Measurements from ENCODE around the gene NKG7.

NKG7 gene

GRCh38 chr19:51391073-51391611 lies 18.7 kb upstream of the NKG7 start:
- H3K27me3 ChIP-seq, result no peaks in the 10 kb centered on the region
- no peaks in the 10 kb centered on the region for H3K9me3 ChIP-seq
- no peak for DNase-seq
- H3K4me3 ChIP-seq (ENCODE audit: low read depth, low read length), result no peak overlapping the region
- H3K4me1 ChIP-seq, result no peaks in the 10 kb centered on the region
- H3K36me3 ChIP-seq, result no peaks in the 10 kb centered on the region
- TF ChIP-seq CTCF (IDR thresholded peaks at IDR 0.05; ENCODE audit: low read depth, low read length), result no peak

GRCh38 chr19:51389143-51389542 lies 16.7 kb upstream of the NKG7 start:
- H3K4me1 ChIP-seq, result no peaks in the 10 kb centered on the region

GRCh38 chr19:51387924-51388389 lies 15.5 kb upstream of the NKG7 start, which contains the start of gene LIM2:
TSS of gene LIM2 (minus strand) at chr19:51387974. CDS start at chr19:51387443, 531 bp downstream.
- no peak for DNase-seq
- no peak for TF ChIP-seq CTCF (IDR thresholded peaks at IDR 0.05; ENCODE audit: low read depth, low read length)
- H3K4me1 ChIP-seq, result no peaks in the 10 kb centered on the region
- no peaks in the 10 kb centered on the region for H3K9me3 ChIP-seq
- no peaks in the 10 kb centered on the region for H3K36me3 ChIP-seq
- H3K27me3 ChIP-seq, result no peaks in the 10 kb centered on the region
- H3K4me3 ChIP-seq (ENCODE audit: low read depth, low read length), result no peak within 1 kb of the TSS

More at GRCh38 chr19:51389143-51389542, 16.7 kb upstream of the NKG7 start:
- DNase-seq, result no peak
- no peaks in the 10 kb centered on the region for H3K9me3 ChIP-seq
- TF ChIP-seq CTCF (IDR thresholded peaks at IDR 0.05; ENCODE audit: low read depth, low read length), result no peak
- H3K36me3 ChIP-seq, result no peaks in the 10 kb centered on the region
- H3K27me3 ChIP-seq, result no peaks in the 10 kb centered on the region
- no peak overlapping the region for H3K4me3 ChIP-seq (ENCODE audit: low read depth, low read length)

- Histone ChIP-seq H3K4me3 (ENCODE audit: low read depth, low read length) (no peak overlapping the region), H3K9me3 (no peaks in the 10 kb centered on the region), H3K27me3 (no peaks in the 10 kb centered on the region), H3K4me1 (no peaks in the 10 kb centered on the region), H3K36me3 (no peaks in the 10 kb centered on the region)
- no peak for TF ChIP-seq CTCF (IDR thresholded peaks at IDR 0.05; ENCODE audit: low read depth, low read length)
- no peak for DNase-seq
These were observed 14.5 kb upstream of the NKG7 start for GRCh38 chr19:51386882-51387520.

- Histone ChIP-seq H3K36me3 (no peaks in the 10 kb centered on the region), H3K27me3 (no peaks in the 10 kb centered on the region), H3K4me1 (no peaks in the 10 kb centered on the region), H3K4me3 (ENCODE audit: low read depth, low read length) (no peak overlapping the region), H3K9me3 (no peaks in the 10 kb centered on the region)
- no peak for TF ChIP-seq CTCF (IDR thresholded peaks at IDR 0.05; ENCODE audit: low read depth, low read length)
- no peak for DNase-seq
These were observed 9.6 kb upstream of the NKG7 start for GRCh38 chr19:51382004-51382403.

GRCh38 chr19:51380379-51380778 lies 7.9 kb upstream of the NKG7 start:
- Histone ChIP-seq H3K4me3 (ENCODE audit: low read depth, low read length) (no peak overlapping the region), H3K4me1 (no peaks in the 10 kb centered on the region), H3K36me3 (no peaks in the 10 kb centered on the region), H3K27me3 (no peaks in the 10 kb centered on the region), H3K9me3 (no peaks in the 10 kb centered on the region)
- DNase-seq, result no peak
- TF ChIP-seq CTCF (IDR thresholded peaks at IDR 0.05; ENCODE audit: low read depth, low read length), result no peak

Data from BE2C (cell line).